SK-N-MC (cell line): ENCODE results near the gene PTPN4.
A peak's percentile ranks its signal among the peaks of the same experiment; 100 is the strongest.

Experiments used
- DNase-seq: peaks from one replicate; pipeline ENCODE4 v3.0.0-alpha.2; 2011; ENCODE audit warnings: low read depth, low spot score
- H3K27ac ChIP-seq: fragments of 200-600 bp; sonication (generic); 2 replicates; pipeline ENCODE4 v1.5.1; 2016; ENCODE audit warnings: mixed run types
- H3K36me3 ChIP-seq: fragments of 200-600 bp; sonication (generic); 2 replicates; pipeline ENCODE4 v1.6.1; 2017; ENCODE audit warnings: antibody characterized with exemption, low read length, mixed read lengths; ENCODE audit not compliant: insufficient read depth
- H3K4me3 ChIP-seq: fragments of 200-600 bp; sonication (generic); 2 replicates; pipeline ENCODE4 v1.5.1; 2016
- H3K9ac ChIP-seq: fragments of 200-600 bp; sonication (generic); 2 replicates; pipeline ENCODE4 v1.8.0; 2017; ENCODE audit warnings: mixed run types, mixed read lengths; ENCODE audit not compliant: insufficient read length
- H3K9me3 ChIP-seq: fragments of 200-600 bp; sonication (generic); 2 replicates; pipeline ENCODE4 v1.6.1; 2017; ENCODE audit warnings: low read depth, mild to moderate bottlenecking, antibody characterized with exemption, low read length, moderate library complexity, mixed read lengths
- EZH2 ChIP-seq: fragments of 200-600 bp; sonication (generic); IDR thresholded peaks from one replicate; pipeline ENCODE4 v1.6.1; 2017; ENCODE audit warnings: antibody characterized with exemption
- FOXP2 ChIP-seq: optimal IDR thresholded peaks from 2 replicates; pipeline ENCODE3; 2011; ENCODE audit warnings: mild to moderate bottlenecking, moderate library complexity; ENCODE audit not compliant: insufficient read depth; ENCODE audit errors: extremely low read length, control extremely low read depth
- POLR2AphosphoS5 ChIP-seq: IDR thresholded peaks from 2 replicates; pipeline ENCODE4 v1.6.1; 2012; ENCODE audit warnings: mild to moderate bottlenecking, low read depth, low read length, borderline replicate concordance

Gene PTPN4

DNA sequence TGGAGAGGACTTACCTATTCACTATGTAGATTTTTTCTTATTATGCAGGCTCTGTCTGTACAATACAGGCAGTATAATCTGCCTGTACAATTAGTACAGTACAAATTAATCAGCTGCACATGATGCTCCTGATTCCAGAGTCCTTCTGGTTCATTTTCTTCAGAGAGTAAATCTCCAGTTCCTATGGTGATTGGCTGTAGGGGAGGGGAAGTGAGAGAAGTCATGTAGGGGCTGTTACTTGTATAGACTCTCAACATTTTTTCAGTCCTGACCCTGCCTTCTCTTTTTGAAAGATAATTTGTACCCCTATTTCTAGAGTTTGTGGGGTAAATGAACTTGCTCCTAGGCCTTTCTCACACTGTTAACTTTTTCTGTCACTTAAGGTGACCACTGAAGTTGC lies 54.5 kb downstream of the PTPN4 start:
- no peak for TF ChIP-seq FOXP2
- no peak for TF ChIP-seq EZH2
- no peak for TF ChIP-seq POLR2AphosphoS5
- no peak overlapping the region for H3K27ac ChIP-seq
- H3K9me3 ChIP-seq: no peaks in the 10 kb centered on the region
- H3K9ac ChIP-seq: no peak overlapping the region
- no peak for DNase-seq
- no peak overlapping the region for H3K4me3 ChIP-seq
- H3K36me3 ChIP-seq: 0 out of 2 replicates have a peak, but pooled peaks cover 4% of the 10 kb centered on the region

DNA sequence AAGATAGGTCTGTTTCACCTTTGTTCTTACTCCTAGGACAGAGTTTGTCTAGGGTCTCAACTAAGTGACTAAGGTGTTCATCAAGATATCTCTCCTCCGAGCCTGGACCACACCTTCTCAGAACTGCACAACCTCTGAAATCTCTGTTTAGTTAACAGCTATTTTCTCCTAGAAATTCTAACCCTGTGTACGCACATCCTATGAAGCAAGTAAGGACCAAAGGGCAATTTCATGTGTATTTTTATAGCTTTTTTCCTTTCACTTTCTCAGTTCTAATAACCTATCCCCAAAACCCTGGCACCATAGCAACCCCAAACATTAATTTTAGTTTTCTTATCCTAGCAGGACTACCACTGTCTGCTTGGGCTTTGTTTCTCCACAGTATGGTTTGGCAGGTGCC lies 59.1 kb downstream of the PTPN4 start:
- TF ChIP-seq FOXP2: no peak
- TF ChIP-seq POLR2AphosphoS5: no peak
- no peak for TF ChIP-seq EZH2
- Histone ChIP-seq H3K9me3 (no peaks in the 10 kb centered on the region), H3K36me3 (no peaks in the 10 kb centered on the region)

GRCh38 chr2:119819846-119820245 lies 60.1 kb downstream of the PTPN4 start:
- TF ChIP-seq POLR2AphosphoS5 (no peak), FOXP2 (no peak), EZH2 (no peak)
- H3K9ac ChIP-seq: no peak overlapping the region
- no peak overlapping the region for H3K4me3 ChIP-seq
- H3K27ac ChIP-seq: peak overlapping the region; percentile 17; the same call in 1 of the 2 replicates
- H3K9me3 ChIP-seq: no peaks in the 10 kb centered on the region
- no peaks in the 10 kb centered on the region for H3K36me3 ChIP-seq
- no peak for DNase-seq

More for the DNA sequence above, 59.1 kb downstream of the PTPN4 start:
- Histone ChIP-seq H3K4me3 (no peak overlapping the region), H3K9ac (no peak overlapping the region), H3K27ac (no peak overlapping the region)
- no peak for DNase-seq

GRCh38 chr2:119820275-119820674 lies 60.6 kb downstream of the PTPN4 start:
- Histone ChIP-seq H3K36me3 (no peaks in the 10 kb centered on the region), H3K9me3 (no peaks in the 10 kb centered on the region), H3K27ac (peak overlapping the region; percentile 17; the same call in 1 of the 2 replicates), H3K9ac (no peak overlapping the region), H3K4me3 (no peak overlapping the region)
- TF ChIP-seq EZH2 (no peak), POLR2AphosphoS5 (no peak)
- DNase-seq: peak; percentile 73

- Histone ChIP-seq H3K9ac (no peak overlapping the region), H3K27ac (no peak overlapping the region), H3K36me3 (no peaks in the 10 kb centered on the region), H3K4me3 (no peak overlapping the region), H3K9me3 (no peaks in the 10 kb centered on the region)
- TF ChIP-seq EZH2 (no peak), FOXP2 (no peak), POLR2AphosphoS5 (no peak)
- no peak for DNase-seq
These were observed 61.5 kb downstream of the PTPN4 start for GRCh38 chr2:119821266-119821665.

DNA sequence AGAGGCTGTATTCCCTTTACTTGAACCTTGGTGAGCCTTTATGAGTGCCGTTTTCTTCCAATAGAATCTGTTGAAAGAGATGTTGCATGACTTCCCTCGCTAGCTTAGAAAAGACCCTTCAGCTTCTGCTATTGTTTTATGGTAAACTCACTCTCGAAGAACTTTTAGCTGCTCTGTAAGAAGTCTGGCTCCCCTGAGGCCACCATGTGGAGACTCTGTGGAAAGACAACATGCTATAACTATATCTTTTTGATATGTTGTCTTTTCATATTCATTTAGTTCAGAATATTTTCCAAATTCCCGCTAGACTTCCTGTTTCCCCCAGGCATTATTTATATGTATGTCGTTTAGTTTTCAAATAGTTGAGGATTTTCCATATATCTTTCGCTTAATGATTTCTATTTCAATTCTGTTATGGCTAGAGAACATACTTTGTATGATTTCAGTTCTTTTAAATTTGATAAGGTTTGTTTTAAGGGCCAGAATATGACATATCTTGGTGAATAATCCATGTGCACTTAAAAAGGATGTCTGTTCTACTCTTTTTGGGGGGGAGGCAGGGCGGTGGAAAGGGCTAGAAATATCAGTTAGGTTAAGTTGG lies 64.1 kb downstream of the PTPN4 start:
- peak; percentile 67 for DNase-seq
- peak overlapping the region; percentile 45; the same call in 1 of the 2 replicates for H3K4me3 ChIP-seq
- TF ChIP-seq EZH2 (no peak), FOXP2 (no peak), POLR2AphosphoS5 (no peak)

GRCh38 chr2:119826370-119826961 lies 66.7 kb downstream of the PTPN4 start:
- Histone ChIP-seq H3K36me3 (no peaks in the 10 kb centered on the region; the same call in 1 of the 2 replicates), H3K27ac (no peak overlapping the region), H3K9ac (no peak overlapping the region), H3K9me3 (no peaks in the 10 kb centered on the region), H3K4me3 (no peak overlapping the region)
- peak; percentile 28 for DNase-seq
- TF ChIP-seq POLR2AphosphoS5: no peak
- no peak for TF ChIP-seq FOXP2
- TF ChIP-seq EZH2: no peak

More for the DNA sequence above, 64.1 kb downstream of the PTPN4 start:
- no peaks in the 10 kb centered on the region for H3K9me3 ChIP-seq
- no peak overlapping the region for H3K27ac ChIP-seq
- no peak overlapping the region for H3K9ac ChIP-seq
- H3K36me3 ChIP-seq: no peaks in the 10 kb centered on the region

- Histone ChIP-seq H3K9ac (no peak overlapping the region), H3K36me3 (no peaks in the 10 kb centered on the region; the same call in 1 of the 2 replicates), H3K27ac (no peak overlapping the region), H3K9me3 (no peaks in the 10 kb centered on the region), H3K4me3 (no peak overlapping the region)
- TF ChIP-seq POLR2AphosphoS5 (no peak), EZH2 (no peak), FOXP2 (no peak)
- DNase-seq: no peak
These were observed 68.3 kb downstream of the PTPN4 start for GRCh38 chr2:119827866-119828507.
